Gastrocnemius medialis (tissue), 4 donors: ENCODE measurements around the gene ATG4B.

Experiments
- CTCF ChIP-seq, 5 experiments: fragments of 450-650 bp in 3 of 5; fragments of 200-600 bp in 2 of 5; sonication (generic) in 2 of 5; IDR thresholded peaks in 4 of 5; conservative IDR thresholded peaks in 1 of 5; 1 replicate in 4 of 5; 2 replicates in 1 of 5; pipeline ENCODE4 v1.5.1; 2016 to 2019; ENCODE audit warnings: antibody characterized with exemption in 5 of 5, mild to moderate bottlenecking in 3 of 5, moderate library complexity in 3 of 5
- POLR2A ChIP-seq, 2 donors: fragments of 450-650 bp; IDR thresholded peaks; one replicate each; pipeline ENCODE4 v1.6.1; 2017; ENCODE audit warnings: antibody characterized with exemption in 2 of 2, mild to moderate bottlenecking in 2 of 2, moderate library complexity in 2 of 2

DNA sequence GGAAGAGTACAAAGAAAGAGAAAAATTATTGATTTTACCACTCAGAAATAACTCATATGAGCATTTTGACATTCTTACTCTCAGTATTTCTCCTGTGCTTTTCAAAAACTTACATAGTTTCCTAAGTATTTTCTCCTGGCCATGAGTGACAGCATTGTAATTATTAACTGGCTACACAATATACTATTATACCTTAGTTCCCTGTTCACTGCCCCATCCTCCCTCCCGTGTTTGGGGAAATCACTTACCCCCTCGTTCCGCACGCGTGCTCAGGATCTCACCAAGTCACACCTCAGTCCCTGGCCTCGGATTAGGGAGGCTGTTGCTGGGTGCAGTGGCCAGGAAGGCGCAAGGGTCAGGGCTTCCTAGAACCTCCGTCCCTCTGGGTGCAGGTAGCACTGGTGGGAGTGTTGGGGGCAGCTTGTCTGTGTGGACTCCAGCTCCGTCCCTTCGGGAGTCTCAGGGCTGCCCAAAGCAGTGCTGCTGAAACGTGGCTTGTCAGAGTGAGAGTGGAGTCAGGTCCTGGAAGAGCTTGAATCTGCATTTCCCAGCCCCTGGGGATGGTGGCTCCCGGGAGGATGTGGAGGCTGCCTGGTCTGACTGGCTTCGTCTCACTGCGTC lies 23.2 kb downstream of the ATG4B start:
- TF ChIP-seq CTCF (IDR thresholded peaks at IDR 0.05 in 4 of 5, conservative IDR thresholded peaks at IDR 0.05 in 1 of 5) (no peak), POLR2A (IDR thresholded peaks at IDR 0.05) (no peak)
